Stimulated activated CD8-positive, alpha-beta memory T cell treated with anti-CD3 and anti-CD28 coated beads, Interleukin-12 subunit alpha, Interleukin-12 subunit beta, amount 100 ng/mL, for 24 hours (primary cell): Measurements from ENCODE around the gene DUS1L.
A peak's percentile ranks its signal among the peaks of the same experiment; 100 is the strongest.

Experiments used
- DNase-seq: peaks from one replicate; pipeline ENCODE4 v3.0.0-alpha.2; 2020; ENCODE audit errors: extremely low read depth

The DUS1L gene

DNA sequence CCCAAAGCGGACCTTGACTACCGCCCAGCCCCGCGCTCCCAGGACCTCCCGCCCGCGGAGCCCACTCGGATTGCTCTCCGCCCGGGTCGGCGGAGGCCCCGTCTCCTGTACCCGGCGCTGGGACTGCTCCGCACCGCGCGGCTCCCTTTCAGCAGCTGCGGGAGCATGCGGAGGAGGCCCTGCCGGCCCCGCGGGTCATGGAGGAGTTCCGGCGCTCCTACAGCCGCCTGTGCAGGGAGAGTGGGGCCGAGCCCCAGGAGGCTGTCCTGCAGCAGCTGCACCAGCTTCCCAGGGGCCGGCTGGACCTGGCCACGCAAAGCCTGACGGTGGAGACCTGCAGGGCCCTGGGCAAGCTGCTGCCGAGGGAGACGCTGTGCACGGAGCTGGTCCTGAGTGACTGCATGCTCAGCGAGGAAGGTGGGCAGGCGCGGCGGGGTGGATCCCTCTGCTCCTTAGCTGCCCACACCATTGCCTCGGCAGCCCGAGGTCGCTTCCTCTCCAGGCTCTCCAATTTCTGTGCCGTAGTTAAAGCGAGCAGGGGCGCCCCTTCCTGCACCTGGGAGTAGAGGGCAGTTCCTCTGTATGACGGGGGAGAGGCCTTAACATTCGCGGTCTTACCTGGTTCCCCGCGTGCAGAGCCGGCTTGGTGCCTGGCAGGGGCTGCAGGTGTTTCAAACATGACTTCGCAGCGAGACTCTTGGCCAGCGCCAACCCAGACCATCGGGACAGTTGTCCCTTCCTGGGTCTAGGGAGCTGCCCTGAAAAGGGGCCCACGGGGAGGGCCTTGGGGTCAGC is 42.0 kb downstream of the DUS1L start:
- DNase-seq = no peak

DNA sequence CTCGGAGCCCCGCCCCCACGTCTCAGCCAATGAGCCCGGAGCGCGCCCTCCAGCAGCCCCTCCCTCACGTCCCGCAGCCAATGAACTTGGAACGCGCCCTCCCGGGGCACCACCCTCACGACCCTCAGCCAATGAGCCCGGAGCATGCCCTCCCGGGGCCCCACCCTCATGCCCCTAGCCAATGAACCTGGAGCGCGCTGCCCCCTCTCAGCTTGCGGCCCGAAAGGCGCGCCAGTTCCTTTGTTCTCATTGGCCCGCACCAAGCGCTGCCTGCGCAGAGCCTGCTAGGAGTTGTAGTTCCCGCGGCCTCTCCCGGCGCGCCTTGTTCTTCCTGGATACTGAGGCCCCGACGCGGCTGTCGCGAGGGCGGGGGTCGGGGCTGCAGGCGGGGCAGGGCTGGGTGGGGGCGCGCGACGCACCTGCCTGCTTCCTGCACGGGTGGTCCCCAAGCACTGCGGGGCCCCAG is 42.6 kb downstream of the DUS1L start, which contains the start of gene LRRC45:
Gene LRRC45, plus strand, starts transcription at position 325 of the 466 bp plus-strand sequence. CDS start 339 bp downstream, outside the sequence.
- peak; percentile 100 for DNase-seq

DNA sequence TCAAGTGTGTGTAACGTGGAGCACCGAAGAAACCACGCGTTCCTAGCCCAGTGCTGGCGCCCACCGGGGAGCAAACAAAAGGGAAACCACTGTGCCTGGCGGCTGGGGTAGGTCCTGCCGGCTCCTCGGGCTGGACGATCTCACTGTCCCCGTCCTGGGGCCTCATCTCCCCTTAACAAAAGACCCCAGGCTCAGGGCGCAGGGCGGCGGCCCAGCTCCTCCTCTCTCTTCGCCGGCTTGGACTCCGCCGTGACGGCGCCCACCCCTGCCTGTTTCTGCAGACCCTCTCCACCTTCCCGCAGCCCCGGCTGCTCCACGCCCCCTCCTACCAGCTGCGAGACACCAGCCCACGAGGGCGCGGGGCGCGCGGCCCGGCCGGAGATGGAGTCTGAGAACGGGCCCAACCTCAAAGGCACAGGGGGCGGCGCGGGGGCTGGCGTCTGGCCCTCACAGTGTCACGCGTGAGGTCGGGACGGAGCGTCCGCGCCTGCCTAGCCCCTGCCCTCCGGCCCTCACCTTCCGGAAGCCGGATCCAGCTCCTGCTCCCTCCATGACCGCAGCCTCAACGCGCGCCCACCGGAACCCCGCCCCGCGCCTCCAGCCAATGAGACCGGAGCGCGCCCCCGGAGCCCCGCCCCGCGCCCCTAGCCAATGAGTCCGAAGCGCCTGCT is 43.2 kb downstream of the DUS1L start, which contains the start of gene CENPX:
Gene CENPX, minus strand, starts transcription at position 569 of the 671 bp plus-strand sequence. Its CDS starts 17 bp downstream, at position 552.
- no peak for DNase-seq

DNA sequence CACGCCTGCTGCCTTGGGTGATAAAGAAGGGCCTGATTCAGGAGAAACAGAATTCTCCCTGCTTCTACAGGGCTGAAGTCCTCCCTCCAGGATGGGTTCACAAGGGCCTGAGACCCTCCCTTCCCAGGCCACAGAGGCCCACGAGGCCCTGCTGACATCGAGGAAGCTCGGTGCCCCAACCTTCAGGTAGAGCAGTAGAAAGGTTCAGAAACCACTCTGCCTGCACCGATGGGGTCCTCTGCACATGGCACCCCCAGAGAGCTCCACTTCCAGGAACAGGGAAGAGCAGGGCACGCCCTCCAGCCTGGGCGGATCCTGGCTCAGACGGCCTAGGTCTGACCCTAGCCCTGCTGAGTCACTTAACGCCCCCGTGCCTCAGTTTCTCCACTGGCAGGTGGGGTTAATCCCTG is 43.7 kb downstream of the DUS1L start:
- DNase-seq = no peak

DNA sequence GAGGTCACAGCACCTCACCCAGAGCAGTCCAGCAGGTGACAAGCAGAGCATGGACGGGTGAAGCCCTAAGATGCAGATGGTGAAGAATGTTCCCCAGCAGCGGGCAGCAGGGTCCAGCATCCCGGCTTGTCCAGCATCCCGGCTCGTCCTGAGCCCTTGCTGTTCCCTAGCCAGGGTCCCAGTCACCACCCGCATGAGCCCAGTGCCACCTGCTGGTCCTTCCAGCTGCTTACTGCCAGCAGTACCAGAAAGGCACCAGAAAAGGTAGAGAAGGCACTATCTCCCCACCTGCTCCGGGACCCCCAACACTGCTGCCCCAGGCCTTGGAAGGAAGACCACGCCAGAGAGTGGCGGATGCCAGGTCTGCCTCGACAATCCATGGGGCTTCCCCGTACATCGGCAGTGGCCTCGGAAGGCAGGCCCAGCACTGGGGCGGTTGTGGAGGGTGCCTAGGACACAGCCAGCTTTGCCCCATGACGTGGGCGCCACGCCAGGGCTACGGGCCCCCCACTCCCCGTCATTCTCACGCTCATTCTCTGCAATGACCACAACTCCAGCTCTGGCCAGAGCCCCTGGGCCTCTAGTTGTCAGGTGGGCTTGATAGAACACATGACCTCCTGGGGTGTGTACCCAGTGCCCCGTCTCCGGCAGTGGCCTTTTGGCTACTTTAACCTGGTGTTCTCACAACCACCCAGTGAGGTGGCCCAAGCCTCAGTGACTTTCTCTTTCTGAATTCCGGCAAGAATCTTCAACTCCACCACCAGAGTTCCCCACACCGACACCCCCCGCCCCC is 44.3 kb downstream of the DUS1L start:
- DNase-seq = no peak

DNA sequence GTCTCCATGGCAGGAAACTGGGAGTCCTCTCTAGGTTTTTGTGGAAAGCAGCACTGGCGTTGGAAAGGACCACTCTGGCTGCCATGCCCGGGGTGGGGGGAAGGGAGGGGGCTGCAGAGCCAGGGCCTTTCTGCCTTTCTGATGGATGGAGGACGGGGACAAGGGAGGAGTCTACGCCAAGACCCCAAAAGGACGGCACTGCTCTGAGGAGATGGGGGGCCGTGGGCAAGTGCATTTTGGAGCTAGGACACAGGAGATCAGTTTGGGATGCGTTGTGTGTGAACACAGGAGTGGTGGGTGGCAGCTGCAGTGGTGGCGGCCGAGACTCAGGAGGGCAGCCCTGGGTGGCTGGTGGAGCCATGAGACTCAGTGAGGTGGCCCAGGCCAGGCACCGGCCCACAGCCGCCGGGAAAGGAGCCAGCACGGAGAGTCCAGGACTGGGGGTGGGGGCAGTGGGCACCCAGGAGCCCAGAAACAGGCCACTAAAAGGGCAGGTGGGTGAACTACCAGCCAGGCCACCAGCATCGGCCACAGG is 45.0 kb downstream of the DUS1L start:
- no peak for DNase-seq

DNA sequence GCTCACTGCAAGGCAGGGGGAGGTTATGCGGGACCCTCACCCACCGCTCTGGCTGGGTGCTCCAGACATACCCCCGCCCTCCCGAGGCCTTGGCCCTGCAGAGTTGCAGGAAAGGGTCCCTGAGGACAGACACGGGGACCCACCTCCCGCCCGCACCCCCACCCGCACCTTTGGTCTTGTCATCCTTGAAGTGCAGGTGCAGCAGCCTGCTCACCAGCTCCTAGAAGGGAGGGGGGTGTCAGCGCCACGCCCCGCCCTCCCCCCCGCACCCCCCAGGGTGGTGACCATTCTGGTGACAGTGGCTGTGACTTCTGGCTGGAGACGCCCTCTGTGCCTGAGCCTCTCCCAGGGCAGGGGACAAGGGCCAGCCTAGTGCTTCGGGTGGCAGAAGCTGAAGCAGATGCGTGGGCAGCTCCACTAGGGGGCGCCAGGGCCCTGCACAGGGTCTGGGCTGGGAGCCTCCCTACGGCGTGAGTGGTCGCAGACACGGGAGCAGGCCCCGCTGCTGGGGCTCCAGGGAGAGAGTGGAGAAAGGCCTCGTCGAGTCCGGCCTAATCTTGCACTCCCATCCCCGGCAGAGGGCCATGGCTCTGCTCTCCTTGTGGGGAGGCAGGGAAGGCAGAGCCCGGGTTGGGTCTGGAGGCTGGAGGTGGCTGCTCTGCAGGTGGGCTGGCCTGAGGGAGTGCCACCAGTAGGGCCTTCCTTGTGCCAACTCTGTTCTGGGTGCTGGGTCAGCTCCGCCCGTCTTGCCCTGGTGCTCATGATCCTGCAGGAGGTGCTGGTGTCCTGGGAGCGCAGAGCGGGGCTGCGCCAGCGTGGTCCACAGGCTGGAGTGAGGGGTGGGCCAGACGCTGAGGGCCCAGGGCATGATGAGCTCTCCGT is 45.7 kb downstream of the DUS1L start:
- peak; percentile 43 for DNase-seq

DNA sequence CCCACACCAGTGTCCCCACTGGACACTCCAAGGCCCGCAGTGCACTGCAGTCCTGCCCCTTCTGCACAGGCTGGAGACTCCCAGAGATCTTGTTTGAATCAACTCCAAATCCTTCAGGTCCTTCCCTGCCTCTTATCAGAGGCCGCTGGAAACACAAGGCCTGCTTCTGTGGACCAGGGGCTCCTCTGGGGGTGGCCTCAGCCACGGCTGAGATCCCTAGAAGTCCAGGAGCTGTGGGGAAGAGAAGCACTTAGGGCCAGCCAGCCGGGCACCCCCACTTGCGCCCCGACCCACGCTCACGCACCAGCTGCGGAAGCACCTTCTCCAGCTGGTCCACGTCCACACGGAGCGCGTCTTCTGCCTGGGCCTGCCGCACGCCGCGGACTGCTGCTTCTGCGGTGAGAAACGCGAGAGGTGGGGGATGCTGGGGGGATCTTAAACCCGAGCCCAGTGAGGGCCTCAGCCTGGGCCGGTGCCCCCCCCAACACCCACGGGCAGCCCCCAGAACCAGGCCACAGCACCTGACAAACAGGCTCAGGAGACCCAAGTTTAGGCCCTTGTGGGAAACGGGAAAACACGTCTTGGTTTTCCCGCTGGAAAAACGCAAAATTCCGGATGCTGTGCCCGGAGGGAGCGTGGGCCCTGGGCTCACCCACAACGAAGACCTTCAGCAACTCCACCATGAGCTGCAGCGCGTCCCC is 46.5 kb downstream of the DUS1L start:
- no peak for DNase-seq

DNA sequence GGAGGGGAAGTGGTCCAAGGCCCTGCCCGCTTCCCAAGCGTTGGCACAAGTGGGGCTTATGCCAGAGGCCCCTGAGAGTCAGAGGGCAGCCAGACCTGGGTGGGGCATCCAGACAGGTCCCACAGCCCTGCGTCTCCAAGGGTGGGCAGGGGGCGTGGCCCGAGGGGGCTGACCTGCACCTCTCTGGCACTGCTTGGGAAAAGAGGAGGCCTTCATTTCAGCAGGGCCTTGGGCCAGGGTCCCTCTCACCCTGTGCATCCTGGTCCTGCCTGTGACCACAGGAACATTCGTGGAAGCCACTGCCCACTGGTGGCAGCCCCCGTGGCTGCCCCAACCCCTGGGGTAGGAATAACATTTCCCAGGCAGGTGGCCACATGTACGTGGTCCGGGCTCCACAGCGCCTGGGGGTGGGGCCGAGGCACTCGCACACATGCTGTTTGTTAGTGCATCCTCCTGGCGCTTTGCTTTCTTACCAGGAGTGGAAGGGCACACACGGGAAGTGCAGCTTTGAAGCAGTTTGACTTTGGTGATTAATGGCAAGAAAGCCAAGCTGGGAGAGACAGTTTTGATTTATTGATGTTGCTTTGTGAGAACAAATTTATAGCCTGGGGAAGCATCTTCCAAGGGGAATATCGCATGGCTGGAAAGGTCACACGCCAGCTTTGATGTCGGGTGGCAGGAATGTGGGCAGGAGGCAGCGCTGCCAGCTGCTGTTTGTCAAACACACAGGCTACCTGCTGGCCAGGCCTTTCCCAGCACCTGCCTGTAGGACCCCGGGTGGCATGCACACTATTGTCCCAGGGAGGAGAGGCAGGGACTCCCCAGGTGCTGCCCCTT is 47.2 kb downstream of the DUS1L start:
- DNase-seq = no peak

DNA sequence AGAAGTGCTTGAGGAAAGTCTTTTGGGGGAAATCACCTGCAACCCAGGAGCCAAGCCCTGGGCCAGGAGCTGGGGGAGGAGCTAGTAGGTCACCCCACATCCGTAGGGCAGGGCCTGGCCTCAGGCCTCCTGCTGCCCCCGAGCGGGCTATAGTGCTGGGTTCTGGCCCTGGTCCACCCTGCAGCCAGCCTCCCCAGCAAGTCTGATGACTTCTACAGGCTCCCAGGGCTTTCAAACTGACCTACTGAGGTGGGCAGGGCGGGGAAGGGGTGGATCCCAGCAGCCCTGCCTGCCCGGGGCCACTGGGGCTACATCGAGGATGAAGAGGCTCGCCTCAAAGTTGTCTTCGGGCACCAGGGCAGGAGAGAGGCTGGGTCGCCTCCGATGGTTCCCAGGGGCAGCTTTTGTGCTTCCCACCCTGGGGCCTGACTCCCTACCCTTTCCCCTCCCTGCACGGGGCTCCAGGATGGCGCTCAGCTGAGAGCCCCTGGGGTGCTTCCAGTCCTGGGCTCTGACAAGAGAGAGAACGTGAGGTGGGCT is 47.9 kb downstream of the DUS1L start:
- no peak for DNase-seq

DNA sequence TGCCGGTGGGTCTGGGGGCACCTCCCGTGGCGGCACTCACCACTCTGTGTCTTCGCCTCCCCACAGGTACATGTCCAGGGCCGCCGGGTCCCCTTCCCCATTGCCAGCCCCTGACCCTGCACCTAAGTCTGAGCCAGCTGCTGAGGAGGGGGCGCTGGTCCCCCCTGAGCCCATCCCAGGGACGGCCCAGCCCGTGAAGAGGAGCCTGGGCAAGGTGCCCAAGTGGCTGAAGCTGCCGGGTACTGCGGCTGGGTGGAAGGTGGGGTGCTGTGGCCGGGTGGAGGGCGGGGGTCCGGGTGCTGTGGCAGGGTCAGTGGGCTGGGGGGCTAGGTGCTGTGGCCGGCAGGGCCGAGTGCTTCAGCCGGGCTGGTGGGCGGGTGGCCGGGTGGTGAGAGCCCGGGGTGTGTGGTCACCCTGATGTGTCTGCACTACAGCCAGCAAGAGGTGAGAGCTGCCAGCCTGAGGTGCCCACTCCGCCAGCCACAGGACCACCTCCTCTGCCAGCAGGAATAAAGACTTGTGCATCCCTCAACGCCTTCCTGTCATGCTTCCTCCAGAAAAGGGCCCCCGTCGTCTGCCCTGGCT is 48.6 kb downstream of the DUS1L start:
- no peak for DNase-seq

DNA sequence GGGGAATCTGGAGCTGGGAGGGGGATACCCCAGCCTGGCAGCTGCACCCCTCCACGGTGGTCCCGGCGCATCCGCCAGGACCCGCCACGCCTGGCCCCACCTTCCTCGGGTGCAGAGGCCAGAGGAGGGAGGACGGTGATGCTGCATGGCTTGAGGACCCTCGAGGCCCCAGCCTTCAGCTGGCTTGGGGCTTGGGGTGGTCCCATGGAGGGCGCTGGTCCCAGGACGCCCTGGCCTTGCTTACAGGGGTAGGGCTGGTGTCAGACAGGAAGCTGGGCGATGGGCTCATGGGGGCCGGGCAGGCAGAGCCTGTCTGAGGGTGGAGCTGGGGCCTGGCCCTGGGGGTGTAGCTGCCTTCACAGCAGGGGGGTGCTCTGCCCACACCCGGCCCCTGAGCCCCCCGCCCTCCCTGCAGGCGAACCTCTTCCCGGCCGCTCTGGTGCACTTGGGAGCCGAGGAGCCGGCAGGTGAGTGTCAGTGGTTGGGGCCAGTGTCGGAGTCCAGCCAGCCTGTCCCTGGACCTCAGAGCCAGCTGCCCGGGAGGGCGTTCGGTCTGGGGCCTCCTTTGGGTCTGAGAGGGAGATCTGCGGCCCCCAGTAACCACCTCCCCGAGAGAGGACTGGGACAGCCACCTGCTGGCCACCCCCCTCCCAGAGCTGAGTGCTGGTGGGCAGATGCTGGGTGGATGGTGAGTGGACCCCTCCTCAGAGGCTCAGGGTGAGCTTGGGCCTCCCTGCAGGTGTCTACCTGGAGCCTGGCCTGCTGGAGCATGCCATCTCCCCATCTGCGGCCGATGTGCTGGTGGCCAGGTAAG is 49.3 kb downstream of the DUS1L start:
- no peak for DNase-seq

DNA sequence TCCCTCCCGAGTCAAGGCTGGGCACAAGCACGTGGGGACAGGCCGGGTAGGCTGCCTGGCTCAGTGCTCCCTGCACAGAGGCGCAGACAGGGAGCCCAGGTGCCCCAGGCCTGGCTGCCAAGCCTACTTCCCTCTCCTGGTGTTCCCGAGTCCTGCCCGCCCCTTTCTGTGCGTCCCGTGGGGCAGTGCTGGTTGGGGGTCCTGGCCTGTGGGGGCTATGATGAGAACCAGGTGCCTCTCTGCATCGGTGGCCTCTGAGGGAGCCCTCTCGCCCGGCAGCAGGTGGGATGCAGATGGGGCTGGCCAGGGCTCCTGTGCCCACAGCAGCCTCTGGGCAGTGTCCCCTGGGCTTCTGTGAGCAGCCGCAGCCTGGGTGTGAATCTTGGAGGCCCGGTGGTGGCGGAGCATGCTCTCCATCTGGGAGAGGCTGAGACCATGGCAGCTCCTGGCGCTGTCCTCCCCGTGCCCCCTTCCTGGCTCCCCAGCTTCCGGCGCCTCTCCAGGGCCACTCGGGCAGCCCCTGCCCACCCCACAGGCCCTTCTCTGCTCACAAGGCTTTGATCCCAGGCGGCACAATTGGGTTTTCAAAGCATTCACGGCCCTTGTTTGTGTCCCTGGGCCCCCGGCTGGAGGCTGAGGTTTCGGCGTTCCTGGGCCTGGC is 50.2 kb downstream of the DUS1L start:
- no peak for DNase-seq

DNA sequence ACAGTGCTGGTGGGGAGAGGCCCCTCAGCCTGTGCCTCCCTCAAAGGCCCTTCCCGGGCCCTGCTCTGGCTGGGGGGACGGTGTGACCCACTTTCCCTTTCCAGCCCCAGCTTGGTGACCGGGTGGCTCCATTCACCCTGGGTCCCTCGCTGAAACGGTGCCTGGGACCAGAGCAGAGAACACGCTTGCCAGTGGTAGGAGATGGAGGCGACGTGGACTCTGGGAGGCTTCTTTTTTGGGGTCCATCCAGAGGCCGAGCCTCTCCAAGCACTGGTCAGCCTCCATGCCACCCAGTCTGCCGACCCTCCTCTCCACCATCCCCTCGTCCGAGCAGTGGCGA is 50.7 kb downstream of the DUS1L start:
- no peak for DNase-seq

DNA sequence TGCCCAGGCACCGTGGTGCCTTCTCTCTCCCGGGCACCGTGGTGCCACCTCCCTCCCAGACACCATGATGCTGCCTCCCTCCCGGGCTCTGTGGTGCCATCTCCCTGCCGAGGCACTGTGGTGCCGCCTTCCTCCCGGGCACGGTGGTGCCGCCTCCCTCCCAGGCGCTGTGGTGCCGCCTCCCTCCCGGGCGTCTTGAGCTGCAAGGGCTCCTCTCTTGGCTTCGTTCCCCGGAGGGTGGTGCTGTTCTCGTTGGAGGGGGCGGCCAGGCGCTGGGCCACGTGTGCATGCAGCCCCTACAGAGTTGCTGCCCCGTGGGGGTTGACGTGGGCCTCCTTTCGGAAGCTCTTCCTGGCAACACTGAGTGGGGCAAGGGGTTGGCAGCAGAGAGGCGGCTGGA is 51.2 kb downstream of the DUS1L start:
- DNase-seq = no peak

DNA sequence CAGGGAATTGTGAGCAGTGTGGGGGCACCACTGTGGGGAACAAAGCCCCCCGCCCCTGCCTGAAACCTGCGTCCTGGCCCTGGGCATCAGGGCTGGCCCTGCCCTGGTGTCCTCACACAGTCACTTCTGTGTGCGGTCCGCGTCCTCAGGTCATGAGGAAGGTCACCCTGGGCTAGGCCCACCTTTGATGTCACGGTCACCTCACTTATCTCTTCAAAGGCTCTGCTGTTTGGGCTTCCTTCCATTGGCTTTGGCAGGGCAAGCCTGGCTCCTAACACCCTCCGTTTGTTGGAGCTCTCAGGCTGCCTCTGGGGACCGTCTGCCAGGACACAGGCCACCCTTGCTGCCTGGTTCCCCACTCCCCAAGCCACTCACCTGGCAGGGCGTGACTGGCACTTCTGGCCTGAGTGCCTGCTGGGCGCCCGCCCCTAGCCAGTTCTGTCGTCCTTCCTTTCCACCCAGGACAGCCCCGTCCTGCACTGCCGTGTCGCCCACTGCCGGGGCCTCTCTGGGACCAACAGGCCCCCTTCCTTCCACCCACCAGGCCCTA is 51.8 kb downstream of the DUS1L start:
- no peak for DNase-seq

DNA sequence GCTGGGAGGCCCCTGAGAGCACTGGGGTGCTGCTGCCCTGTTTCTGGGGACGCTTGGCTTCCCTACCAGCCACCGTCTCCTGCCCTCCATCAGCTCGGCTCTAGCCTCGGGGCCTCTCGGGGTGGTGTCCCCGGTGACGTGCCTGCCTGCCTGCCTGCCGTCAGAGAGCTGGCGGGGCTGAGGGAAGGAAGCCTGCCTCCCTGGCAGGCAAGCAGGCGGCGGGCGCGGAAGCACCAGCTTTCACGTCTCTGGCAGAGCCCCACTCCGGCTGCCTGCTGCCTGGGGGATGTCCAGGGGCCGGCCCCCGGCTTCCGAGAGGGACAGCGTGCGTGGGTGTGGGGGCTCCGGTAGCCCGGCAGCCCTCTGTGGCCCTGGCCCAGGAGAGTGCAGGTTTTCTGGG is 52.3 kb downstream of the DUS1L start:
- no peak for DNase-seq
